ENCODE results near the gene TM9SF2.

DNA sequence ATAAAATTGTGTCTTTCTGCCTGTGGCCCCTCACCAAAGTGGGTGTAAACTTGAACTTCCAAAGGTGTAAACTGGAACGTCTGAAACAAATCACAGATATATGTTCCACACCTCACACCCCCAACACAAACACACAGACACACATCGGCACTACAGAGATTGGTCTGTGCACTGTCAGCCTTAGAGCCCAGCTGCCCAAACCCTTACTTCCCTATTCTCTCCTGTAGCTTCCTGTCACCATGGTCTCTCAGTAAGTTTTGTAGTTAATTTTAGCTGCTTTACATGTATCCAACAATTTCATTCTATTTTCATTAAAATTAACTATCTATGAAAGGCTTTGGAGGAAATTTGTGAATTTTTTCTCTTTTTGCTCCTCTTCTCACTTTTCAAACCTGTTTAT lies 5.4 kb downstream of the TM9SF2 start:
- TF ChIP-seq, protein P1, sequence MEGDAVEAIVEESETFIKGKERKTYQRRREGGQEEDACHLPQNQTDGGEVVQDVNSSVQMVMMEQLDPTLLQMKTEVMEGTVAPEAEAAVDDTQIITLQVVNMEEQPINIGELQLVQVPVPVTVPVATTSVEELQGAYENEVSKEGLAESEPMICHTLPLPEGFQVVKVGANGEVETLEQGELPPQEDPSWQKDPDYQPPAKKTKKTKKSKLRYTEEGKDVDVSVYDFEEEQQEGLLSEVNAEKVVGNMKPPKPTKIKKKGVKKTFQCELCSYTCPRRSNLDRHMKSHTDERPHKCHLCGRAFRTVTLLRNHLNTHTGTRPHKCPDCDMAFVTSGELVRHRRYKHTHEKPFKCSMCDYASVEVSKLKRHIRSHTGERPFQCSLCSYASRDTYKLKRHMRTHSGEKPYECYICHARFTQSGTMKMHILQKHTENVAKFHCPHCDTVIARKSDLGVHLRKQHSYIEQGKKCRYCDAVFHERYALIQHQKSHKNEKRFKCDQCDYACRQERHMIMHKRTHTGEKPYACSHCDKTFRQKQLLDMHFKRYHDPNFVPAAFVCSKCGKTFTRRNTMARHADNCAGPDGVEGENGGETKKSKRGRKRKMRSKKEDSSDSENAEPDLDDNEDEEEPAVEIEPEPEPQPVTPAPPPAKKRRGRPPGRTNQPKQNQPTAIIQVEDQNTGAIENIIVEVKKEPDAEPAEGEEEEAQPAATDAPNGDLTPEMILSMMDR (conservative IDR thresholded peaks at IDR 0.05) = no peak
- no peak for TF ChIP-seq ZFX (IDR thresholded peaks at IDR 0.05)

Data from C4-2B (cell line).